HEK293 (cell line): Measurements from ENCODE around the gene ITSN1.

Experiments
- BCL11A ChIP-seq: fragments of 450-650 bp; formaldehyde crosslinking; IDR thresholded peaks from 2 replicates; pipeline ENCODE4 v1.5.1; 2016; ENCODE audit warnings: low read depth, missing biosample characterization, missing genetic modification characterization
- HOXC10 ChIP-seq: sonication (generic); formaldehyde crosslinking; IDR thresholded peaks from 2 replicates; pipeline ENCODE4 v1.8.1; 2023; ENCODE audit warnings: mild to moderate bottlenecking, missing genetic modification reagents
- RBAK ChIP-seq: fragments of 450-650 bp; formaldehyde crosslinking; IDR thresholded peaks from 2 replicates; pipeline ENCODE4 v1.5.1; 2016; ENCODE audit warnings: missing biosample characterization, missing genetic modification characterization
- REST ChIP-seq: fragments of 450-650 bp; formaldehyde crosslinking; IDR thresholded peaks from 2 replicates; pipeline ENCODE4 v1.5.1; 2016; ENCODE audit warnings: missing biosample characterization, missing genetic modification characterization
- SCRT1 ChIP-seq: fragments of 450-650 bp; formaldehyde crosslinking; IDR thresholded peaks from 2 replicates; pipeline ENCODE4 v1.5.1; 2016; ENCODE audit warnings: missing biosample characterization, missing genetic modification characterization, borderline replicate concordance
- TCF7L2 ChIP-seq: IDR thresholded peaks from 2 replicates; pipeline ENCODE4 v1.6.1; 2011; ENCODE audit warnings: low read depth, mild to moderate bottlenecking, inconsistent platforms, low read length, moderate library complexity, borderline replicate concordance
- ZBTB10 ChIP-seq: fragments of 450-650 bp; formaldehyde crosslinking; IDR thresholded peaks from 2 replicates; pipeline ENCODE4 v1.5.1; 2016; ENCODE audit warnings: missing biosample characterization, missing genetic modification characterization
- ZBTB49 ChIP-seq: fragments of 450-650 bp; formaldehyde crosslinking; IDR thresholded peaks from 2 replicates; pipeline ENCODE4 v1.5.1; 2016; ENCODE audit warnings: missing biosample characterization, missing genetic modification characterization, low read depth
- ZBTB7A ChIP-seq: fragments of 450-650 bp; formaldehyde crosslinking; IDR thresholded peaks from 2 replicates; pipeline ENCODE4 v1.5.1; 2016; ENCODE audit warnings: low read depth, missing biosample characterization, missing genetic modification characterization
- ZNF10 ChIP-seq: fragments of 450-650 bp; formaldehyde crosslinking; IDR thresholded peaks from 2 replicates; pipeline ENCODE4 v1.5.1; 2017; ENCODE audit warnings: missing biosample characterization, missing genetic modification characterization
- ZNF214 ChIP-seq: fragments of 450-650 bp; formaldehyde crosslinking; IDR thresholded peaks from 2 replicates; pipeline ENCODE4 v1.5.1; 2017; ENCODE audit warnings: missing biosample characterization, mild to moderate bottlenecking, missing genetic modification characterization, borderline replicate concordance
- ZNF223 ChIP-seq: fragments of 450-650 bp; formaldehyde crosslinking; IDR thresholded peaks from 2 replicates; pipeline ENCODE4 v1.5.1; 2016; ENCODE audit warnings: missing biosample characterization, missing genetic modification characterization
- ZNF239 ChIP-seq: fragments of 450-650 bp; formaldehyde crosslinking; IDR thresholded peaks from 2 replicates; pipeline ENCODE4 v1.5.1; 2016; ENCODE audit warnings: missing biosample characterization, missing genetic modification characterization
- ZNF416 ChIP-seq: fragments of 450-650 bp; formaldehyde crosslinking; IDR thresholded peaks from 2 replicates; pipeline ENCODE4 v1.5.1; 2016; ENCODE audit warnings: missing biosample characterization, missing genetic modification characterization
- ZNF48 ChIP-seq: fragments of 450-650 bp; formaldehyde crosslinking; IDR thresholded peaks from 2 replicates; pipeline ENCODE4 v1.5.1; 2016; ENCODE audit warnings: missing biosample characterization, missing genetic modification characterization
- ZNF585B ChIP-seq: fragments of 450-650 bp; formaldehyde crosslinking; IDR thresholded peaks from 2 replicates; pipeline ENCODE4 v1.5.1; 2016; ENCODE audit warnings: missing biosample characterization, missing genetic modification characterization
- ZNF692 ChIP-seq: fragments of 450-650 bp; formaldehyde crosslinking; IDR thresholded peaks from 2 replicates; pipeline ENCODE4 v1.5.1; 2016; ENCODE audit warnings: missing biosample characterization, missing genetic modification characterization
- ZNF701 ChIP-seq: fragments of 450-650 bp; formaldehyde crosslinking; IDR thresholded peaks from 2 replicates; pipeline ENCODE4 v1.5.1; 2016; ENCODE audit warnings: missing biosample characterization, missing genetic modification characterization
- ZNF704 ChIP-seq: fragments of 450-650 bp; formaldehyde crosslinking; IDR thresholded peaks from 2 replicates; pipeline ENCODE4 v1.5.1; 2016; ENCODE audit warnings: missing biosample characterization, missing genetic modification characterization
- ZSCAN16 ChIP-seq: fragments of 450-650 bp; formaldehyde crosslinking; IDR thresholded peaks from 2 replicates; pipeline ENCODE4 v1.5.1; 2016; ENCODE audit warnings: missing biosample characterization, missing genetic modification characterization
- ZSCAN30 ChIP-seq: fragments of 450-650 bp; IDR thresholded peaks from 2 replicates; pipeline ENCODE4 v1.5.1; 2018; ENCODE audit warnings: missing biosample characterization, mild to moderate bottlenecking, missing genetic modification characterization, moderate library complexity
- ZXDB ChIP-seq: fragments of 450-650 bp; formaldehyde crosslinking; IDR thresholded peaks from 2 replicates; pipeline ENCODE4 v1.5.1; 2016; ENCODE audit warnings: missing biosample characterization, missing genetic modification characterization

The ITSN1 gene

GRCh38 chr21:33821503-33822322 lies 179.4 kb downstream of the ITSN1 start (continued):
- no peak for TF ChIP-seq ZBTB49 (tag by site-specific recombination)
- TF ChIP-seq ZNF48 (tag by site-specific recombination) = no peak
- no peak for TF ChIP-seq ZNF214 (tag by site-specific recombination)
- no peak for TF ChIP-seq ZSCAN16
- TF ChIP-seq HOXC10 = no peak
- TF ChIP-seq ZNF223 (tag by site-specific recombination) = no peak
- no peak for TF ChIP-seq ZBTB7A
- TF ChIP-seq BCL11A = no peak
- no peak for TF ChIP-seq ZNF239
- TF ChIP-seq ZBTB10 (tag by site-specific recombination) = no peak
- TF ChIP-seq SCRT1 (tag by site-specific recombination) = no peak
- no peak for TF ChIP-seq ZNF701 (tag by site-specific recombination)
- no peak for TF ChIP-seq REST
- TF ChIP-seq ZNF692 = peak; percentile 61
- no peak for TF ChIP-seq ZNF585B (tag by site-specific recombination)
- TF ChIP-seq ZXDB (tag by site-specific recombination) = peak; percentile 87
- TF ChIP-seq ZNF416 (tag by site-specific recombination) = no peak
- TF ChIP-seq TCF7L2 = no peak
- TF ChIP-seq RBAK (tag by site-specific recombination) = no peak
- no peak for TF ChIP-seq ZNF704 (tag by site-specific recombination)
- TF ChIP-seq ZSCAN30 (tag by site-specific recombination) = no peak
- TF ChIP-seq ZNF10 (tag by site-specific recombination) = no peak
